ENCODE results near the gene ABCG5.

DNA sequence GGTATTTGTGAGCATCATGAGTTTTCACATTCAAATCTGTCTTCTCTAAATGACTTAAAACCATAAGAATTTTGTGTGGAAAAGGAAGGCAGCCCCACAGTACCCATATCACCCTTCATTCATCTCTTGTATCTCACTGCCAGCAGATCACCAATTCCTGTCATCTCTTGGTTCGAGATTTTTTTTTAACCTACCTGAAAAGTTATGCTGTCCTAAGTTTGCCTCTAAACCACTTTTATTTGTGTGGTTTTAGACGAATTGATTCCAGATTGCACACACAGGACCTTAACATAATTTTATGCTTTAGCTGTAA is 32.0 kb downstream of the ABCG5 start:
- TF ChIP-seq, protein P1, sequence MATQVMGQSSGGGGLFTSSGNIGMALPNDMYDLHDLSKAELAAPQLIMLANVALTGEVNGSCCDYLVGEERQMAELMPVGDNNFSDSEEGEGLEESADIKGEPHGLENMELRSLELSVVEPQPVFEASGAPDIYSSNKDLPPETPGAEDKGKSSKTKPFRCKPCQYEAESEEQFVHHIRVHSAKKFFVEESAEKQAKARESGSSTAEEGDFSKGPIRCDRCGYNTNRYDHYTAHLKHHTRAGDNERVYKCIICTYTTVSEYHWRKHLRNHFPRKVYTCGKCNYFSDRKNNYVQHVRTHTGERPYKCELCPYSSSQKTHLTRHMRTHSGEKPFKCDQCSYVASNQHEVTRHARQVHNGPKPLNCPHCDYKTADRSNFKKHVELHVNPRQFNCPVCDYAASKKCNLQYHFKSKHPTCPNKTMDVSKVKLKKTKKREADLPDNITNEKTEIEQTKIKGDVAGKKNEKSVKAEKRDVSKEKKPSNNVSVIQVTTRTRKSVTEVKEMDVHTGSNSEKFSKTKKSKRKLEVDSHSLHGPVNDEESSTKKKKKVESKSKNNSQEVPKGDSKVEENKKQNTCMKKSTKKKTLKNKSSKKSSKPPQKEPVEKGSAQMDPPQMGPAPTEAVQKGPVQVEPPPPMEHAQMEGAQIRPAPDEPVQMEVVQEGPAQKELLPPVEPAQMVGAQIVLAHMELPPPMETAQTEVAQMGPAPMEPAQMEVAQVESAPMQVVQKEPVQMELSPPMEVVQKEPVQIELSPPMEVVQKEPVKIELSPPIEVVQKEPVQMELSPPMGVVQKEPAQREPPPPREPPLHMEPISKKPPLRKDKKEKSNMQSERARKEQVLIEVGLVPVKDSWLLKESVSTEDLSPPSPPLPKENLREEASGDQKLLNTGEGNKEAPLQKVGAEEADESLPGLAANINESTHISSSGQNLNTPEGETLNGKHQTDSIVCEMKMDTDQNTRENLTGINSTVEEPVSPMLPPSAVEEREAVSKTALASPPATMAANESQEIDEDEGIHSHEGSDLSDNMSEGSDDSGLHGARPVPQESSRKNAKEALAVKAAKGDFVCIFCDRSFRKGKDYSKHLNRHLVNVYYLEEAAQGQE (IDR thresholded peaks at IDR 0.05; ENCODE audit: insufficient read depth in 1 of 2, low read depth in 2 of 2, low read length in 2 of 2): no peak
- no peak for TF ChIP-seq POLR2AphosphoS5 (IDR thresholded peaks at IDR 0.05; ENCODE audit: low read depth, low read length)
- no peak for TF ChIP-seq FOXP2 (optimal IDR thresholded peaks at IDR 0.05; ENCODE audit: borderline replicate concordance, extremely low read depth, extremely low read length, insufficient read depth)
